Heart right ventricle (tissue), 16 donors: ENCODE data around the gene TMTC3. TPM values are rescaled to one million over a fixed set of nuclear protein-coding genes. Genes with fewer than 3 reads are reported as not detected.

Experiments used
- ATAC-seq, 8 donors: fragments of 200-7000 bp; cut with Tn5 transposase; one replicate each; pipeline ENCODE4 v1.9.1; 2020; ENCODE audit warnings: mild to moderate bottlenecking in 8 of 8, moderate library complexity in 8 of 8, moderate number of reproducible peaks in 1 of 8
- DNase-seq, 2 donors: peaks; one replicate each; pipeline ENCODE4 v3.0.0-alpha.2; 2020
- H3K27ac ChIP-seq, 10 donors: fragments of 200-600 bp; sonication (generic) in 2 of 10; one replicate each; pipeline versions ENCODE4 v1.5.0 to v1.8.0; 2020 to 2022; ENCODE audit warnings: mild to moderate bottlenecking in 3 of 10
- H3K27me3 ChIP-seq, 7 donors: fragments of 200-600 bp; one replicate each; pipeline ENCODE4 v1.8.0; 2021 to 2022; ENCODE audit warnings: mild to moderate bottlenecking in 2 of 7
- H3K36me3 ChIP-seq, 9 donors: fragments of 200-600 bp; sonication (generic) in 1 of 9; one replicate each; pipeline versions ENCODE4 v1.5.0 to v1.8.0; 2020 to 2022; ENCODE audit warnings: mild to moderate bottlenecking in 2 of 9
- H3K4me1 ChIP-seq, 9 donors: fragments of 200-600 bp; sonication (generic) in 1 of 9; one replicate each; pipeline versions ENCODE4 v1.5.0 to v1.8.0; 2020 to 2022; ENCODE audit warnings: mild to moderate bottlenecking in 4 of 9
- H3K4me3 ChIP-seq, 10 donors: fragments of 200-600 bp; sonication (generic) in 2 of 10; one replicate each; pipeline versions ENCODE4 v1.5.0 to v1.8.0; 2020 to 2022; ENCODE audit warnings: mild to moderate bottlenecking in 7 of 10, moderate library complexity in 2 of 10
- H3K9me3 ChIP-seq, 11 donors: fragments of 200-600 bp in 10 of 11; sonication (generic) in 2 of 11; one replicate each; pipeline versions ENCODE4 v1.5.0 to v1.8.0; 2013 to 2022; ENCODE audit warnings: mild to moderate bottlenecking in 2 of 11, control low read depth in 1 of 11, moderate library complexity in 1 of 11
- CTCF ChIP-seq, 9 donors: fragments of 200-600 bp; sonication (generic) in 2 of 9; IDR thresholded peaks; one replicate each; pipeline versions ENCODE4 v1.5.0 to v1.8.0; 2021 to 2022; ENCODE audit warnings: antibody characterized with exemption in 9 of 9, mild to moderate bottlenecking in 5 of 9, moderate library complexity in 1 of 9
- WGBS, 2 donors: extraction: QIAGEN DNeasy Blood & Tissue Kit; methylation state at CpG; one replicate each; pipeline ENCODE4 v1.1.7; 2013; ENCODE audit warnings: inconsistent platforms in 1 of 2; 5-methylcytosine and 5-hydroxymethylcytosine counted together
- intact Hi-C, 10 donors: fragments of 100-400 bp; cut with DNase I; formaldehyde crosslinking; loops; one replicate each; pipeline versions ENCODE4 v1.11.1 to v1.14.2; 2022
- polyA plus RNA-seq, 2 donors: library from polyadenylated mRNA; stranded (reverse); fragments of 200-250 nt; gene quantifications; one replicate each; pipeline ENCODE4 v1.2.3, GENCODE V29; 2013
- total RNA-seq, 10 donors: library from RNA; stranded (reverse); fragmentation: NEBNext Ultra II Directional in 3 of 10; extraction: Animal tissue kit (Norgen Biotek cat#: 25700) in 3 of 10; gene quantifications; one replicate each; pipeline versions ENCODE4 v1.2.1 to v1.2.4, GENCODE V29; 2021 to 2023
- donor health status: Arrhythmogenic right ventricular cardiomyopathy.
- donor health status: ischemic (EF 13 %, LVEDD 7.1; RV severe dilation, severe dysfunction).
- donor health status: healthy with polysubstance abuse.
- donor health status: DM: no; HTN: yes; CAD: no.
- donor health status: DM: no; HTN: no; CAD: no.
- donor health status: ischemic (EF 25% LVEDD 6.9; RV normal size, moderate dysfunction).
- donor health status: ischemic (EF 25% LVEDD 5.7; RV mildly dilated, moderate dysfunction).
- donor health status: healthy.
- donor health status: DM: yes; HTN: yes; CAD: no.
- donor health status: Ischemic cardiomyopathy.
- donor health status: ischemic (EF 35%, LVEDD 5.7; RV mildly dilated, moderate dysfunction).
- donor health status: nonischemic (EF 11% LVEDD 7.7; RV severe dilation, severe dysfunction).
- donor health status: DM: yes; HTN: yes; CAD: no.
- donor health status: PGD.
- donor health status: ischemic (EF 29% LVEDD 5.4; RV normal size, mild dysfunction).
- donor health status: nonischemic (EF 23%, LVEDD 6.1; RV moderate dilation, normal function).

Gene TMTC3
- total and polyA plus RNA-seq, 12 donors: 2.7 to 11.9 (median 8.6) TPM

GRCh38 chr12:88184196-88184595 lies 42.1 kb downstream of the TMTC3 start:
- intact Hi-C loops: loop anchor here in 1 of 10 donors (5.0 kb wide), 1 partner anchor 167 kb away; no protein-coding TSS in a partner anchor
- H3K4me1 ChIP-seq: no peaks in the 10 kb centered on the region
- TF ChIP-seq CTCF (IDR thresholded peaks at IDR 0.05): no peak
- peaks cover 0 to 14% (median 0%) of the 10 kb centered on the region in 11 donors for H3K9me3 ChIP-seq
- H3K27me3 ChIP-seq: no peaks in the 10 kb centered on the region
- H3K4me3 ChIP-seq: no peak overlapping the region
- ATAC-seq (no peak), DNase-seq (no peak)
- no peak overlapping the region for H3K27ac ChIP-seq
- H3K36me3 ChIP-seq: peaks cover 0 to 65% (median 13%) of the 10 kb centered on the region in 9 donors
- WGBS, 2 donors: 79 to 91% methylated on average over 3 of the region's 3 CpGs

GRCh38 chr12:88185279-88185678 lies 43.2 kb downstream of the TMTC3 start:
- intact Hi-C loops: no loop called here
- H3K4me1 ChIP-seq: no peaks in the 10 kb centered on the region
- ATAC-seq: no peak
- H3K27ac ChIP-seq: no peak overlapping the region
- DNase-seq: no peak
- H3K9me3 ChIP-seq: peaks cover 0 to 14% (median 0%) of the 10 kb centered on the region in 11 donors
- H3K4me3 ChIP-seq: no peak overlapping the region
- WGBS, 2 donors: 97 to 99% methylated on average over 2 of the region's 2 CpGs
- peaks cover 0 to 65% (median 12%) of the 10 kb centered on the region in 9 donors for H3K36me3 ChIP-seq
- H3K27me3 ChIP-seq: no peaks in the 10 kb centered on the region
- TF ChIP-seq CTCF (IDR thresholded peaks at IDR 0.05): no peak

- ATAC-seq: no peak
- Histone ChIP-seq H3K9me3 (peaks cover 0 to 14% (median 0%) of the 10 kb centered on the region in 11 donors), H3K4me3 (no peak overlapping the region), H3K27ac (no peak overlapping the region), H3K4me1 (no peaks in the 10 kb centered on the region), H3K36me3 (peaks cover 0 to 65% (median 12%) of the 10 kb centered on the region in 9 donors), H3K27me3 (no peaks in the 10 kb centered on the region)
- no peak for DNase-seq
- no peak for TF ChIP-seq CTCF (IDR thresholded peaks at IDR 0.05)
- intact Hi-C loops: no loop called here
These were observed 43.9 kb downstream of the TMTC3 start for GRCh38 chr12:88185988-88186387.

- Histone ChIP-seq H3K4me3 (no peak overlapping the region), H3K36me3 (peaks cover 0 to 57% (median 4%) of the 10 kb centered on the region in 9 donors), H3K27me3 (no peaks in the 10 kb centered on the region), H3K9me3 (peaks cover 0 to 14% (median 0%) of the 10 kb centered on the region in 11 donors), H3K27ac (no peak overlapping the region), H3K4me1 (no peaks in the 10 kb centered on the region)
- ATAC-seq: no peak
- no peak for DNase-seq
- TF ChIP-seq CTCF (IDR thresholded peaks at IDR 0.05): no peak
- intact Hi-C loops: no loop called here
- 96 to 97% methylated on average over 2 of the region's 2 CpGs for WGBS, 2 donors
These were observed 45.5 kb downstream of the TMTC3 start for GRCh38 chr12:88187571-88187970.
